Measurements from ENCODE around the gene AOPEP.

The AOPEP gene

GRCh38 chr9:94726495-94727191 lies at the start of gene AOPEP:
Gene AOPEP (plus strand): TSS chr9:94726699. CDS start chr9:94759784, 33,085 bp downstream.
- DNase-seq: peak; percentile 65 to 86

- DNase-seq: no peak
Measured at GRCh38 chr9:94677929-94678328, 48.6 kb upstream of the AOPEP start.

- no peak for DNase-seq
Measured at GRCh38 chr9:94679587-94679986, 46.9 kb upstream of the AOPEP start.

- DNase-seq: no peak
Measured at GRCh38 chr9:94680020-94680419, 46.5 kb upstream of the AOPEP start.

GRCh38 chr9:94680621-94681020 lies 45.9 kb upstream of the AOPEP start:
- no peak for DNase-seq

GRCh38 chr9:94681508-94681907 lies 45.0 kb upstream of the AOPEP start:
- no peak for DNase-seq

GRCh38 chr9:94685359-94685758 lies 41.1 kb upstream of the AOPEP start:
- no peak for DNase-seq

- no peak for DNase-seq
Measured at GRCh38 chr9:94687451-94687850, 39.0 kb upstream of the AOPEP start.

GRCh38 chr9:94690344-94690743 lies 36.2 kb upstream of the AOPEP start:
- no peak for DNase-seq

GRCh38 chr9:94692601-94693000 lies 33.9 kb upstream of the AOPEP start:
- DNase-seq: no peak

- DNase-seq: no peak
Measured at GRCh38 chr9:94693485-94694204, 32.9 kb upstream of the AOPEP start.

- DNase-seq: no peak
Measured at GRCh38 chr9:94696545-94696944, 30.0 kb upstream of the AOPEP start.

GRCh38 chr9:94697972-94698581 lies 28.4 kb upstream of the AOPEP start:
- DNase-seq: no peak

GRCh38 chr9:94699715-94700373 lies 26.7 kb upstream of the AOPEP start:
- DNase-seq: no peak

GRCh38 chr9:94700445-94700844 lies 26.1 kb upstream of the AOPEP start:
- no peak for DNase-seq

- no peak for DNase-seq
Measured at GRCh38 chr9:94703488-94704140, 22.9 kb upstream of the AOPEP start.

GRCh38 chr9:94705162-94705702 lies 21.3 kb upstream of the AOPEP start:
- DNase-seq: no peak

GRCh38 chr9:94706922-94707321 lies 19.6 kb upstream of the AOPEP start:
- DNase-seq: no peak

GRCh38 chr9:94713436-94714215 lies 12.9 kb upstream of the AOPEP start:
- no peak for DNase-seq

GRCh38 chr9:94714494-94714893 lies 12.0 kb upstream of the AOPEP start:
- DNase-seq: no peak

GRCh38 chr9:94717761-94718160 lies 8.7 kb upstream of the AOPEP start:
- DNase-seq: no peak

GRCh38 chr9:94718936-94719335 lies 7.6 kb upstream of the AOPEP start:
- no peak for DNase-seq
